K562 (cell line): Measurements from ENCODE around the gene RASAL1. TPM values are rescaled to one million over a fixed set of nuclear protein-coding genes. Genes with fewer than 3 reads are reported as not detected.
A peak's percentile ranks its signal among the peaks of the same experiment; 100 is the strongest.

Source experiments
- ATAC-seq: fragments of 200-7000 bp; cut with Tn5 transposase; 3 replicates; pipeline ENCODE4 v1.9.1; 2020; ENCODE audit warnings: moderate library complexity
- BruUV-seq: library from RNA; stranded (reverse); fragments of 400-500 nt; replicated peaks from 2 replicates; lab custom pipeline; 2021; lab: Mats Ljungman, UMichigan
- CTCF ChIA-PET: fragments of 300-600 bp; formaldehyde crosslinking; extraction: SDS; loops from one replicate; lab custom pipeline; 2021; ENCODE audit warnings: low intra/inter-chr PET ratio; lab: Yijun Ruan, JAX
- POLR2A ChIA-PET: fragments of 300-600, 350-650 bp; sonication (Branson Sonifier 250); formaldehyde crosslinking; extraction: SDS; loops from one replicate; lab custom pipeline; 2021; ENCODE audit warnings: antibody characterized with exemption, inconsistent platforms; lab: Yijun Ruan, JAX
- DNase-seq, 4 experiments: peaks; one replicate each; pipeline versions ENCODE4 v3.0.0 to v3.0.0-alpha.2; 2011 to 2018; ENCODE audit warnings: low spot score in 3 of 4, mixed read lengths in 3 of 4; ENCODE audit errors: extremely low read depth in 1 of 4
- FAIRE-seq: peaks from 2 replicates; lab custom pipeline; 2011; peaks lifted over from hg19 to GRCh38; lab: Jason Lieb, UNC
- H2AFZ ChIP-seq: 2 replicates; pipeline ENCODE4 v1.6.0; 2011; ENCODE audit warnings: low read depth, low read length, control low read depth, inconsistent platforms
- H3K27ac ChIP-seq: fragments of 200-600 bp; 3 replicates; pipeline ENCODE4 v1.8.0; 2011; ENCODE audit warnings: low read depth, mild to moderate bottlenecking, control low read depth, inconsistent platforms, low read length, moderate library complexity, mixed read lengths; ENCODE audit errors: extremely low read depth
- H3K27me3 ChIP-seq, 2 experiments: fragments of 300-600 bp in 1 of 2; 2 replicates in 1 of 2; 3 replicates in 1 of 2; pipeline versions ENCODE4 v1.6.0 to v1.8.0; 2011; ENCODE audit warnings: inconsistent platforms in 2 of 2, low read length in 2 of 2, mild to moderate bottlenecking in 1 of 2, mixed read lengths in 1 of 2, moderate library complexity in 1 of 2; ENCODE audit not compliant: control insufficient read depth in 2 of 2, insufficient read depth in 2 of 2
- H3K36me3 ChIP-seq: fragments of 300-600 bp; 3 replicates; pipeline ENCODE4 v1.8.0; 2011; ENCODE audit warnings: mild to moderate bottlenecking, low read length, inconsistent platforms; ENCODE audit not compliant: control insufficient read depth, insufficient read depth
- H3K4me1 ChIP-seq, 2 experiments: fragments of 200-600 bp in 1 of 2; replicated peaks in 1 of 2; 2 replicates in 1 of 2; 3 replicates in 1 of 2; pipeline versions ENCODE4 v1.5.1 to v1.8.0; 2011; ENCODE audit warnings: inconsistent platforms in 2 of 2, low read length in 2 of 2, mild to moderate bottlenecking in 1 of 2, mixed read lengths in 1 of 2, moderate library complexity in 1 of 2; ENCODE audit not compliant: control insufficient read depth in 2 of 2, insufficient read depth in 2 of 2
- H3K4me2 ChIP-seq: 2 replicates; pipeline ENCODE4 v1.6.1; 2011; ENCODE audit warnings: low read length, control low read depth, inconsistent platforms, mixed read lengths; ENCODE audit not compliant: insufficient read depth
- H3K4me3 ChIP-seq: fragments of 200-600 bp; sonication (generic), shearing (Covaris generic); 2 replicates; pipeline ENCODE4 v1.5.1; 2016; ENCODE audit warnings: control low read depth, inconsistent platforms
- H3K79me2 ChIP-seq: fragments of 200-600 bp; 3 replicates; pipeline ENCODE4 v1.8.0; 2011; ENCODE audit warnings: low read length, inconsistent platforms; ENCODE audit not compliant: control insufficient read depth, insufficient read depth
- H3K9ac ChIP-seq, 2 experiments: 2 replicates each; pipeline versions ENCODE4 v1.6.0 to v1.6.1; 2011; ENCODE audit warnings: low read depth in 2 of 2, low read length in 2 of 2, control low read depth in 1 of 2, inconsistent platforms in 1 of 2, mild to moderate bottlenecking in 1 of 2, mixed read lengths in 1 of 2; ENCODE audit not compliant: insufficient read depth in 1 of 2
- H3K9me1 ChIP-seq: one replicate; pipeline ENCODE4 v1.6.0; 2011; ENCODE audit warnings: inconsistent platforms, mild to moderate bottlenecking, low read length, moderate library complexity; ENCODE audit not compliant: control insufficient read depth, insufficient read depth
- H3K9me3 ChIP-seq: replicated peaks from 2 replicates; pipeline ENCODE4 v1.5.1; 2011; ENCODE audit warnings: low read depth, low read length, inconsistent platforms; ENCODE audit not compliant: control insufficient read depth, insufficient read depth
- H4K20me1 ChIP-seq: replicated peaks from 2 replicates; pipeline ENCODE4 v1.6.1; 2011; ENCODE audit warnings: low read length, inconsistent platforms, mixed read lengths; ENCODE audit not compliant: control insufficient read depth, insufficient read depth
- BCOR ChIP-seq: fragments of 450-650 bp; IDR thresholded peaks from 2 replicates; pipeline ENCODE4 v1.6.1; 2016
- FOXK1 ChIP-seq: sonication (generic); formaldehyde crosslinking; IDR thresholded peaks from 2 replicates; pipeline ENCODE4 v1.8.0; 2022; ENCODE audit warnings: missing genetic modification reagents, mild to moderate bottlenecking, borderline replicate concordance
- GTF2A2 ChIP-seq: IDR thresholded peaks from 2 replicates; pipeline ENCODE4 v1.6.1; 2016; ENCODE audit warnings: mild to moderate bottlenecking, missing genetic modification characterization, missing compliant biosample characterization
- HES1 ChIP-seq: fragments of 450-650 bp; IDR thresholded peaks from 2 replicates; pipeline ENCODE4 v1.6.1; 2016; ENCODE audit warnings: low read depth, mild to moderate bottlenecking, moderate library complexity
- HMG20B ChIP-seq: fragments of 250-450 bp; sonication (Bioruptor Pico); IDR thresholded peaks from 2 replicates; pipeline ENCODE4 v1.5.0; 2021; ENCODE audit warnings: mild to moderate bottlenecking
- HOMEZ ChIP-seq: fragments of 250-450 bp; sonication (Bioruptor Pico); IDR thresholded peaks from 2 replicates; pipeline ENCODE4 v1.4.0; 2020; ENCODE audit warnings: mild to moderate bottlenecking, moderate library complexity
- KLF10 ChIP-seq: fragments of 250-450 bp; sonication (Bioruptor Pico); IDR thresholded peaks from 2 replicates; pipeline ENCODE4 v1.6.1; 2021; ENCODE audit warnings: matching md5 sums
- LARP7 ChIP-seq: fragments of 450-650 bp; IDR thresholded peaks from 2 replicates; pipeline ENCODE4 v1.6.1; 2016
- THRAP3 ChIP-seq: fragments of 450-650 bp; IDR thresholded peaks from 2 replicates; pipeline ENCODE4 v1.6.1; 2016; ENCODE audit warnings: mild to moderate bottlenecking, inconsistent platforms, borderline replicate concordance
- ZFP36 ChIP-seq: fragments of 150-350 bp; IDR thresholded peaks from 2 replicates; pipeline ENCODE4 v1.6.1; 2018; ENCODE audit warnings: low read length, low read depth; ENCODE audit not compliant: partially characterized antibody
- whole genome bisulfite sequencing: fragments of 100-300 bp; shearing (Covaris generic); methylation state at CpG from one replicate; pipeline ENCODE4 v1.1.6; 2016; ENCODE audit warnings: low coverage, mixed read lengths; ENCODE audit not compliant: insufficient coverage; ENCODE audit errors: missing lambda C conversion rate; 5-methylcytosine and 5-hydroxymethylcytosine counted together
- in situ Hi-C: fragments of 300-500 bp; cut with MboI; formaldehyde crosslinking; loops from 4 replicates; pipeline ENCODE4 v1.15.0; 2018; ENCODE audit warnings: inconsistent platforms, mixed read lengths
- intact Hi-C: fragments of 100-400 bp; cut with micrococcal nuclease; formaldehyde crosslinking; loops from 2 replicates; pipeline ENCODE4 v1.14.2; 2022
- polyA plus RNA-seq, 8 experiments: library from polyadenylated mRNA; depleted of rRNA in 4 of 8; stranded (reverse) in 5 of 8; unstranded in 3 of 8; fragments of >200 nt; fragmentation: Nextera tagmentation in 2 of 8; fragmentation: Illumina TruSeq in 1 of 8; extraction: Ambion mirVana in 2 of 8; extraction: Trizol in 1 of 8; gene quantifications; 2 replicates each; pipeline versions ENCODE4 v1.2.1 to v1.2.3, GENCODE V29; 2011 to 2014; ENCODE audit warnings: inconsistent platforms in 1 of 8, missing spikeins in 1 of 8
- total RNA-seq, 7 experiments: library from RNA; depleted of rRNA in 6 of 7; stranded (reverse); fragments of >200 nt in 6 of 7; fragmentation: Illumina TruSeq in 2 of 7; extraction: Trizol in 2 of 7; gene quantifications; 2 replicates each; pipeline versions ENCODE4 v1.2.1 to v1.2.3, GENCODE V29; 2011 to 2021; ENCODE audit warnings: low replicate concordance in 1 of 7

The RASAL1 gene
- total and polyA plus RNA-seq, 9 of the 15 experiments (the other 6 are each of a cell fraction or from before 2014, with no cell fraction given): 0.06 to 0.16 (median 0.14) TPM; not detected in 6

- 0% methylated on average over 5 of the region's 5 CpGs for WGBS
- Histone ChIP-seq H3K9me1 (no peaks in the 10 kb centered on the region), H2AFZ (no peak overlapping the region), H3K9ac (no peak overlapping the region), H3K27me3 (peaks cover 3 to 28% of the 10 kb centered on the region in 2 experiments; a peak in 3 of 5 replicates), H3K4me3 (no peak overlapping the region), H3K27ac (no peak overlapping the region), H3K9me3 (no peaks in the 10 kb centered on the region), H3K36me3 (no peaks in the 10 kb centered on the region), H3K4me2 (no peak overlapping the region), H3K79me2 (no peaks in the 10 kb centered on the region), H4K20me1 (peaks cover 5% of the 10 kb centered on the region; the same call in 1 of the 2 replicates), H3K4me1 (peaks cover 0 to 12% of the 10 kb centered on the region in 2 experiments; a peak in 3 of 5 replicates)
- TF ChIP-seq KLF10 (CRISPR knock-in tag) (no peak), FOXK1 (CRISPR knock-in tag) (no peak), THRAP3 (no peak), ZFP36 (peak; percentile 91), BCOR (0 out of 2 replicates have a peak, but pooled peaks have one; percentile 45), HES1 (no peak), HMG20B (no peak), GTF2A2 (tag) (no peak), LARP7 (no peak), HOMEZ (CRISPR knock-in tag) (no peak)
- ATAC-seq (no peak), DNase-seq (no peak), FAIRE-seq (no peak)
- in situ Hi-C loops (no loop called here), intact Hi-C loops (no loop called here)
- no TSS peak for BruUV-seq
- POLR2A ChIA-PET: no interaction called here
- CTCF ChIA-PET: no interaction called here
Observed at GRCh38 chr12:113102811-113103210, 32.8 kb downstream of the RASAL1 start.
